ENCODE data around the gene ZP2.
"Not testable (repeated sequence)": the region's sequence is repeated elsewhere in the genome, so short reads cannot be mapped to it uniquely, and the experiment has no call there.

Gene ZP2

DNA sequence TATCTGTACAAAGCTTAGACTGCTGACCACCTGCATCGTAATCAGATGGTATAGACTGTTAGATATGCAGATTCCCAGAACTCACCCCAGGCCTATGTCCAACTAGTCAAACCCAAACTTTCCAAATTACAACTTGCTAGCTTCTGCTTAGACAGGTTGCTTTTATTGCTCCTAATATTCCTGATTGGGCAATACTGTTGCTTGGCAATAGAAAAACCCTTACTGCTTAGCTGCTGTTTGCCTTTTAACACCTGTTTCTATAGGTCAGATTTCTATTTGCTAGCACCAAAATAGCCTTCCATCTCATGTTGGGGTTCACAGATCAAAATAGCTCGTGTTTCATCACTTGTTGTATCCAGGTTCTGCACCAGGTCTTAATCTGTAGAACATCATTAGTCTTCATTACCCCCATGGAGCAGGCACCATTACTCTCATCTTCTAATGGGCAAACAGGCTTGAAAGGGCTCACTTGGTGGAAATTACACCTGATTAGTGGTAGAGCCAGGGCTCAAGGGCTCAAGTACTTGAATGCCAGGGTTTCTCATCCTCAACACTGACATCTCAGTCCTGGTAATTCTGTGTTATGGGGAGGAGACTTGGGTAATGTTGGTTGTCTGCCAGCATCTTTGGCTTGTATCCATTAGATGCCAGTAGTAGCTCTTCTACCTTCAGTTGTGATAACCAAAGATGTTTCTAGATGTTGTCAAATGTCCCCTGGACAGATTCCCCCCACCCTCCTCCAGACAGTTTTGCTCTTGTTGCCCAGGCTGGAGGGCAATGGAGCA is 2.7 kb downstream of the ZP2 start:
- no peak for DNase-seq

DNA sequence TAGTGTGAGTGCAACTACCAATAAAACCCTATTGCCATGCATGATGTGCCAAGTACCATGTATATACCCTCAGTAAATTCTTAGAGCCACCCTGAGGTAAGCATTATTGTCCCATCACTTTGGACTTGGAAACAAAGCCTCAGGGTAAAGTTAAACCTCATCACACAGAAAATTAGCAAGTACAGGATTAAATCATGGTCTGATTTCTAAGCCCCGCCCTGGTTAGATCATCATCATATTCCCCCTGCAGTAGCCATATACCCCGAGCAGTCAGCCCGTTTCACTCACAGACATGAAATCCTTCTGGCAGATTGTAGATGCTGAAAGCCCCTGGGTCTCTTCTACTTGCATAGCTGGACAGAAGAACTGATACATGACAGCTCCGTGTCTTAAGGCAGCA is 4.8 kb downstream of the ZP2 start:
- no peak for DNase-seq

DNA sequence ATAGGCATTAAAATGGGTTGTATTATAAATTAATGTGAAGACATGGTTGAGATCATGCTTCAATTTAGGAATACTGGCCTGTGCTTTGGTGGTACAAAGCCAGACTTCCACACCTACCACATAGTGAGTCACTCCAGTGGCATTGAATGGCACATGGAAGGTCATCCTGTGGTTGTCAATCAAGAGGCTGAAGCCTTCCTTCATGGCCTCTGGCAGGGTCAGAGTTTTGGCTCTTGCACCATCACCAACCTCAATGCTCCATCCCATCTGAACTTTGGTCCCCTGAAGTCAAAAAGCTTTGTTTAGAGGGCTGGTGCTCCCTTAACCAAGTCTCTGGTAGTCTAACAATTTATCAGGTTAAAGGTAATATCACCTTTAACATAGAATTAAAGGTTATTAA is 6.1 kb downstream of the ZP2 start:
- DNase-seq = no peak

DNA sequence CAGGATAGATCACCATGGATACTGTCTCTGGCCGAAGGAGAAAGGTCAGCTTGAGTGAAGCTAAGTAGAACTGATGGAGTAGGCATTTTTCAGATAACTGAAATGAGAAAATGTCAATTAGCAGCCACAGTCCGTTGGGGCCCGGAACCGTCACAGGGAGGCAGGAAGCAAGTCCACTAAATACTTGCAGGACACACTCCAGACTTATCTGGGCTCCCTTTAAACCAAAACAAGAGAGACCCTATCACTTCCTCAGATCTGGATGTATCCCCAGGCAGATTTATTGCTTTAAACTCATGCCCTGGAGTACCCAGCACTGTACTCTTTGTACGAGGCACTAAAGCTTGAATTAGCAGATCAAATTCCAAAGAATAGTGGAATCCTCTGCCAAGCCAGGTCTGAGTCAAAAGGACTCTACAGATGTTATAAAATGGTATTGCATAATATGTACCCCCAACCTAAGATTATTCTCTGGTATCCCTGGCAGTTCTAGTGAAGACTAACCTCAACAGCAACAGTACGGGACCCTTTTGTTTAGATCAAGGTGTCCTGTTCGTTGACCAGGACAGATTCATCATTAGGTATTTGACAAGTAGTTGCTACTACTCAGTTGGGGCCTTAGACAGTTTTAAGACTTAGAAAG is 8.1 kb downstream of the ZP2 start:
- no peak for DNase-seq

GRCh38 chr16:21199607-21200218 is 11.7 kb downstream of the ZP2 start:
- DNase-seq = no peak

- no peak for DNase-seq
These were observed 13.8 kb downstream of the ZP2 start for GRCh38 chr16:21197621-21198020.

DNA sequence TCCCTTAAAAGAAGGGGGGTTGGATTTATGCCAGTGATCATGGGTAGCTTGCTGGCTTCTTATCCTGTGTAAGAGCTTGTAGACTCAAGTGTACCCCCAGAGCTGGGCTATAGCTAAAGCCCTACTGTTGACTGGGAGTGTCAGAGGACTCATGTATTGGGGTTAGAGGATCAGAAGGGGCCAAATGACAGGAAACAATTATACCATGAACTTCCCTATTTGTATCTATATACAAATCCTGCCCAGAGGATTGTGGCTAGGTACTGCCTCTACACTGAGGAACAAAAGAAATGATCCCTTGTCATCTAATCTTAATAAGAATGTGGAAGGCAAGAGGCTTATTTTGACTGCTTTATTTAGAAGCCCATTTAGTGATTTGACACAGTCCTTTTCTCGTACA is 14.3 kb downstream of the ZP2 start:
- DNase-seq = no peak

DNA sequence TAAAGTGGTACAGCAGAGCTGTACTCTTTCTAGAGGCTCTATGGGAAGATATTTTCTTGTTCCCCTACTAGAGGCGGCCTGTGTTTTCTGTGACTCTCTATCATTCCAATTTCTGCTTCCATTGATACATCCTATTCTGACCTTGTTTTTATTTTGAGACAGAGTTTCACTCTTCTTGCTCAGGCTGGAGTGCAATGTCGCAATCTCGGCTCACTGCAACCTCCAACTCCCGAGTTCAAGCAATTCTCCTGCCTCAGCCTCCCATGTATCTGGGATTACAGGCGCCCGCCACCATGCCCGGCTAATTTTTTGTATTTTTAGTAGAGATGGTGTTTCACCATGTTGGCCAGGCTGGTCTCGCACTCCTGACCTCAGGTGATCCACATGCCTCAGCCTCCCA is 16.0 kb downstream of the ZP2 start:
- not testable (repeated sequence) for DNase-seq

DNA sequence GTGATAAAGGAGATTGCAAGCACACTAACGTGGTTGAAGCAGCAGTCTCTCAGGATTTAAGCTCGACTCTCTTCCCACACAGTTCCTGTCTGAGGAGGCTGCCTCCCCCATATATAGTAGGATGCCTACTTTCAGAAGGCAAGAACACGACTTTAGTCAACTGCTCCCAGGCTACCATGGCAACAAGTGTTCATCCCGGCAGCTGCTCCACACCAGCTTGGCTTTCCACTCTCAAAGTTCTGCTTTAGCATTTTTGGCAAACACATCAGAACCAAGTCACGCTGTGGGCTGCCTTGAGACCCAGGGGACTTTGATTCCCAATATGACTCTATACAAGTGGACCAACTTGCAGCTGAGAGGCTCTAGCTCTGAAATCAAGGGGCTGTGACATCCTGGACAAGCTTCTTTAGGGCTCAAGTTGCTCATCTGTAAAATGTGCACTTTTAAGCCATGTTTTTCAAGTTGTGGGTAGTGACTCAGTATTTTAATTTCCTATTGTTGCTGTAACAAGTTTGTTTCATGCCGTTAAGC is 16.5 kb downstream of the ZP2 start:
- no peak for DNase-seq

GRCh38 chr16:21192991-21193390 is 18.4 kb downstream of the ZP2 start:
- DNase-seq = no peak

DNA sequence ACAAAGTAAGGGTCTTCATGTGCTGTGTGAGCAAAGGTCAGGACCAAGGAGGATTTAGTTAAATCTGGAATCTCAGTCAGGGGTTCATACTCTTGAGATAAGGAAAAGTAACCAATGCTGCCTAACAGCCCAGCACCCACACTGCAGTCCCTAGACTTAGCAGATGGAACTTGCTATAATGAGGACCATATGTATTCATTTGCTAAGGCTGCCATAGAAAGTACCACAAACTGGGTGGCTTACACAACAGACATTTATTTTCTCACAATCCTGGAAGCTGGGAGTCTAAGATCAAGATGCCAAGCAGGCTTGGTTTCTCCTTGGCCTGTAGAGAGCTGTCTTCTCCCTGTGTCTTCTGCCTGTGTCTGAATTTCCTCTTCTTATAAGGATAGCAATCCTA is 20.8 kb downstream of the ZP2 start:
- no peak for DNase-seq

GRCh38 chr16:21190013-21190412 is 21.4 kb downstream of the ZP2 start:
- no peak for DNase-seq

- DNase-seq = no peak
These were observed 22.1 kb downstream of the ZP2 start for GRCh38 chr16:21189311-21189710.

DNA sequence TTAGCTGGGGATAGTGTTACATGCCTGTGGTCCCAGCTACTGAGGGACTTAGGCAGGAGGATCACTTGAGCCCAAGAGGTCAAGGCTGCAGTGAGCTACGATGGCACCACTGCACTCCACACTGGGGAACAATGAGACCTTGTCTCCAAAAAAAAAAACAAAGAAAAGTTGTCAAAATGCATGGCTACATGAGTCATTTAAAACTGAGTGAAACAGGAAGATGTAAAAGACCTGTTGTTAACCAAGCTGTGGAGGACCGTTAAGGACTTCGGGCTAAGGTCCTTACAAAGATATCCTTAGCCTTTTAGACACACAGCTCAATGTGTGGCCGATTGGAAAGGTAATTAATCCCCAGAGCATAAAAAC is 25.1 kb downstream of the ZP2 start:
- DNase-seq = no peak

- DNase-seq = no peak
These were observed 25.6 kb downstream of the ZP2 start for GRCh38 chr16:21185659-21186325.

GRCh38 chr16:21184834-21185233 is 26.5 kb downstream of the ZP2 start:
- no peak for DNase-seq

- no peak for DNase-seq
These were observed 27.4 kb downstream of the ZP2 start for GRCh38 chr16:21183995-21184394.

DNA sequence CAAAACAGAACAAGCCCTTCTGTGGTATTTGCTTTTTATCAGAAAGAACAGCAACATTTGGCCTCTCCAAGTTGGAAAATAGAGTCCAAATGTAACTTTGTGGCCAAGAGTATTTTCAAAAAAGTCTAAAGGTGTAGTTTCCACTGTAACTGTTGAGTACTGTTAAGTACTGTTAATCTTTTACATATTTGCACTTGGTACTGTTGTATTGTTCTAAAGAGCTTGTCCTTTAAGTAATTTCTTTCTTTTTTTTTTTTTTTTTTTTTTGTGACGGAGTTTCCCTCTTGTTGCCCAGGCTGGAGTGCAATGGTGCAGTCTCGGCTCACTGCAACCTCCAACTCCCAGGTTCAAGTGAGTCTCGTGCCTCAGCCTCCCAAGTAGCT is 31.4 kb downstream of the ZP2 start:
- DNase-seq = no peak

- no peak for DNase-seq
These were observed 32.0 kb downstream of the ZP2 start for GRCh38 chr16:21179126-21179982.

- DNase-seq = no peak
These were observed 36.0 kb downstream of the ZP2 start for GRCh38 chr16:21175397-21175796.

GRCh38 chr16:21172650-21173049 is 38.7 kb downstream of the ZP2 start:
- no peak for DNase-seq

DNA sequence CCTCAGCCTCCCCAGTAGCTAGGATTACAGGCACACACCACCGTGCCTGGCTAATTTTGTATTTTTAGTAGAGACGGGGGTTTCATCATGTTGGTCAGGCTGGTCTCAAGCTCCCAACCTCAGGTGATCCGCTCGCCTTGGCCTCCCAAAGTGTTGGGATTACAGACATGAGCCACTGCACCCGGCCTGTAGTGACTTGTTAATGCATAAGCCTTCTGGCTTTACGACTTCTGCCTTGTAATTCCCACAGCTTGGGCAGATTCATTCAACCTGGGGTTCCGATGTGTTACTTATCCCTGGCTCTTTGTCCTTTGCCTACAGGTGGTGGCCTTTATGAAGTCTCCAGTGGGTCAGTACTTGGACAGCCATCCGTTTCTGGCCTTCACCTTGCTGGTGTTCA is 41.3 kb downstream of the ZP2 start:
- not testable (repeated sequence) for DNase-seq

Data from NCI-H2171 (cell line).